Measurements from ENCODE around the gene ACSL6.

Gene ACSL6

GRCh38 chr5:132030610-132031009 lies 19.2 kb upstream of the ACSL6 start:
- no peak overlapping the region for H3K4me2 ChIP-seq
- no peak overlapping the region for H3K27ac ChIP-seq
- no peak for TF ChIP-seq Cebpa-rat (IDR thresholded peaks at IDR 0.05)
- H3K36me3 ChIP-seq = no peaks in the 10 kb centered on the region
- H3K4me1 ChIP-seq = no peaks in the 10 kb centered on the region
- no peak overlapping the region for H3K9ac ChIP-seq
- H4K20me1 ChIP-seq = no peaks in the 10 kb centered on the region
- peaks cover 0 to 16% (median 0%) of the 10 kb centered on the region in 11 experiments; a peak in 3 of 22 replicates for H3K9me3 ChIP-seq (replicated peaks in 1 of 11)
- no peaks in the 10 kb centered on the region for H3K27me3 ChIP-seq
- no peak overlapping the region for H3K4me3 ChIP-seq

DNA sequence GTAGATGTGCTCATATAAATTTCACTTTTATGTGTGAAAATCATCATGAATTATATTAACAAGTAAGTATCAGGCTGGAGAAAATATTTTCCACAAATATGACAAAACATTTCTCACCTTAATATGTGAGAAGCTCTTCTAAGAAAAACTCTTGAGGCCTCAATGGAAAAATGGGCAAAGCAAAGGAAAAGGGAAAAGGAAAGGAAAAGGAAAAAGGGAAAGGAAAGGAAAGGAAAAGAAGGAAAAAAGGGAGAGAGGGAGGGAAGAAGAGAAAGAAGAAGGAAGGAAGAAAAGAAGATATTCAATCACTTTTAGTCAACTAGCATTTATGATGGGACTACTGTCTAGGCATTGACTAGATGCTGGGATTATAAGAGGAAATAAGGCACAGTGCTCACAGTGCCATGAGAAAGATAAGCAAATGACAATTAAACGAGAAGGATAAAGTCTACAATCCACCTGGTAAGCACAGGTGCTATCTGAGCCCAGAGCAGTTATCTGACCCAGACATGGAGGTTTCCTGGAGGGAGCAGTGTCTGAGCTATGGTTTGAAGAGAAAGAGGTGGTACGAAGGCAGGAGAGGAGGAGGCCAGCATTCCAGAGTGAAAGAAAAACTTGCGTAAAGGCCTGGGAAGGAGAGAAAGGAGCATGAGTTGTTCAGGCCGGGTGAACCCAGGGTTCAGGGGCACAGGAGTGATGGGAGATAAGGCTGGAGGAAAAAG lies 18.3 kb upstream of the ACSL6 start:
- Histone ChIP-seq H3K9ac (no peak overlapping the region), H3K27me3 (no peaks in the 10 kb centered on the region), H3K4me1 (no peaks in the 10 kb centered on the region), H3K4me2 (no peak overlapping the region), H3K4me3 (no peak overlapping the region), H3K27ac (no peak overlapping the region), H3K9me3 (replicated peaks in 1 of 11) (peaks cover 0 to 16% (median 0%) of the 10 kb centered on the region in 11 experiments; a peak in 3 of 22 replicates), H3K36me3 (no peaks in the 10 kb centered on the region), H4K20me1 (no peaks in the 10 kb centered on the region)
- TF ChIP-seq Cebpa-rat (IDR thresholded peaks at IDR 0.05) = no peak

GRCh38 chr5:132027027-132027426 lies 15.6 kb upstream of the ACSL6 start:
- no peaks in the 10 kb centered on the region for H4K20me1 ChIP-seq
- H3K4me3 ChIP-seq = no peak overlapping the region
- no peak overlapping the region for H3K27ac ChIP-seq
- no peaks in the 10 kb centered on the region for H3K9me3 ChIP-seq (replicated peaks in 1 of 11)
- no peak for TF ChIP-seq Cebpa-rat (IDR thresholded peaks at IDR 0.05)
- no peaks in the 10 kb centered on the region for H3K36me3 ChIP-seq
- H3K4me1 ChIP-seq = no peaks in the 10 kb centered on the region
- no peaks in the 10 kb centered on the region for H3K27me3 ChIP-seq
- H3K9ac ChIP-seq = no peak overlapping the region
- H3K4me2 ChIP-seq = no peak overlapping the region; a peak in 1 of 22 replicates

DNA sequence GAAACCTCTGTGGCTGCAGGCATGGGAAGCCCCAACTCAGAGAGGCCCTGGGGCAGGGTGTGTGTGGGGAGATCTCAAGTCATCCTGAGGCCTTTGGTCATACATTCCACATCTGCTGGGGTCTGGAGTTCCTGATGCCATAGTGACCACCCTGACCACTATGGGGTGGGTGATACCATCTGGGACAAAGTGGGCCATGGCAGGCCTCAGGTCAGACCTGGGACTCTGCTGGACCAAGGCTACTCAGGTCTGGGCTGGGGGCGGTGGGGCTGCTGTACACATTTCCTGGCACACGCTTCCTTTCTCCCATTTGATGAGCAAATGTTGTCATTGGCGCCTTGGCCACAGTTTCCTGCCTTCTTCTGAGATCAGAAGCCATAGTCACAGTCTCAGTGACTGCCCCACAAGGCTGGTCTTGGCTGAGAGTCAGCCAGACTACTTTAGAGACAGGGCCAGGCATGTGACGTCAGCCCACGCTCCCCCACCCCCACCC lies 15.1 kb upstream of the ACSL6 start:
- Histone ChIP-seq H3K27me3 (no peaks in the 10 kb centered on the region), H4K20me1 (no peaks in the 10 kb centered on the region), H3K4me1 (no peaks in the 10 kb centered on the region), H3K4me3 (no peak overlapping the region), H3K9ac (no peak overlapping the region), H3K9me3 (replicated peaks in 1 of 11) (no peaks in the 10 kb centered on the region), H3K27ac (no peak overlapping the region), H3K4me2 (no peak overlapping the region; a peak in 1 of 22 replicates), H3K36me3 (no peaks in the 10 kb centered on the region)
- no peak for TF ChIP-seq Cebpa-rat (IDR thresholded peaks at IDR 0.05)

DNA sequence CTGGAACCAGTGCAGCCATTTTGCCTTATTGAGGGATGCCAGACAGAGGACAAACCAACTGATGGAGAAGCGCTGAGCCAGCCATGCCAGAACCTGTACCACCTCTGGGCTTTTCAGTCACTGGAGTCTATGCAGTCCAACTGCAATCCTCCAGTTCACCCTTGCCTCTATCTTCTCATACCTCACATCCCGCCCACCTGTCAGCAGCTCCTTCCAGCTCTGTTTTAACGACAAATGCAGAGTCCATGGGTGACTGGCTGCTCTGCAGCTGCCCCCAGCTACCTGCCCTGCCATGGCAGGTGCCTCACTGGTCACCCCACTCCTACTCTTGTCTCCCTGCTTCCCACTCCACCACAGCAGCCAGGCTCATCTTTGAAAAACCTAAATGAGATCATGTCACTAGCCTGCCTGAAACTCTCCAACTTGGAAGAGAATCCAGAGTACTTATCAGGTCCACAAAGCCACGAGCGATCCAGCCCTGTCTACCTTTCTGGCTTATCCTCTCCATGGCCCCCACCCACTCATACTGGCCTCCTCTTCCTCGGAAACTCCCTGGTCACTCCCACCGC lies 14.0 kb upstream of the ACSL6 start:
- H3K9me3 ChIP-seq (replicated peaks in 1 of 11) = no peaks in the 10 kb centered on the region
- TF ChIP-seq Cebpa-rat (IDR thresholded peaks at IDR 0.05) = no peak
- H3K4me1 ChIP-seq = no peaks in the 10 kb centered on the region
- no peak overlapping the region for H3K9ac ChIP-seq
- H3K4me3 ChIP-seq = no peak overlapping the region
- H3K36me3 ChIP-seq = no peaks in the 10 kb centered on the region
- H3K27ac ChIP-seq = no peak overlapping the region
- H3K27me3 ChIP-seq = no peaks in the 10 kb centered on the region
- no peak overlapping the region for H3K4me2 ChIP-seq
- no peaks in the 10 kb centered on the region for H4K20me1 ChIP-seq

- no peak overlapping the region for H3K4me2 ChIP-seq
- H3K9me3 ChIP-seq (replicated peaks in 1 of 11) = no peaks in the 10 kb centered on the region
- no peaks in the 10 kb centered on the region for H3K27me3 ChIP-seq
- H3K27ac ChIP-seq = no peak overlapping the region
- no peak overlapping the region for H3K9ac ChIP-seq
- TF ChIP-seq Cebpa-rat (IDR thresholded peaks at IDR 0.05) = no peak
- no peaks in the 10 kb centered on the region for H3K36me3 ChIP-seq
- H4K20me1 ChIP-seq = no peaks in the 10 kb centered on the region
- no peak overlapping the region for H3K4me3 ChIP-seq
- no peaks in the 10 kb centered on the region for H3K4me1 ChIP-seq
These were observed 13.4 kb upstream of the ACSL6 start for GRCh38 chr5:132024789-132025402.

GRCh38 chr5:132024117-132024435 lies 12.6 kb upstream of the ACSL6 start:
- no peaks in the 10 kb centered on the region for H3K27me3 ChIP-seq
- H3K4me3 ChIP-seq = no peak overlapping the region
- no peaks in the 10 kb centered on the region for H3K9me3 ChIP-seq (replicated peaks in 1 of 11)
- TF ChIP-seq Cebpa-rat (IDR thresholded peaks at IDR 0.05) = no peak
- H4K20me1 ChIP-seq = no peaks in the 10 kb centered on the region
- H3K36me3 ChIP-seq = no peaks in the 10 kb centered on the region
- H3K4me1 ChIP-seq = no peaks in the 10 kb centered on the region
- no peak overlapping the region for H3K27ac ChIP-seq
- H3K9ac ChIP-seq = no peak overlapping the region
- H3K4me2 ChIP-seq = no peak overlapping the region

DNA sequence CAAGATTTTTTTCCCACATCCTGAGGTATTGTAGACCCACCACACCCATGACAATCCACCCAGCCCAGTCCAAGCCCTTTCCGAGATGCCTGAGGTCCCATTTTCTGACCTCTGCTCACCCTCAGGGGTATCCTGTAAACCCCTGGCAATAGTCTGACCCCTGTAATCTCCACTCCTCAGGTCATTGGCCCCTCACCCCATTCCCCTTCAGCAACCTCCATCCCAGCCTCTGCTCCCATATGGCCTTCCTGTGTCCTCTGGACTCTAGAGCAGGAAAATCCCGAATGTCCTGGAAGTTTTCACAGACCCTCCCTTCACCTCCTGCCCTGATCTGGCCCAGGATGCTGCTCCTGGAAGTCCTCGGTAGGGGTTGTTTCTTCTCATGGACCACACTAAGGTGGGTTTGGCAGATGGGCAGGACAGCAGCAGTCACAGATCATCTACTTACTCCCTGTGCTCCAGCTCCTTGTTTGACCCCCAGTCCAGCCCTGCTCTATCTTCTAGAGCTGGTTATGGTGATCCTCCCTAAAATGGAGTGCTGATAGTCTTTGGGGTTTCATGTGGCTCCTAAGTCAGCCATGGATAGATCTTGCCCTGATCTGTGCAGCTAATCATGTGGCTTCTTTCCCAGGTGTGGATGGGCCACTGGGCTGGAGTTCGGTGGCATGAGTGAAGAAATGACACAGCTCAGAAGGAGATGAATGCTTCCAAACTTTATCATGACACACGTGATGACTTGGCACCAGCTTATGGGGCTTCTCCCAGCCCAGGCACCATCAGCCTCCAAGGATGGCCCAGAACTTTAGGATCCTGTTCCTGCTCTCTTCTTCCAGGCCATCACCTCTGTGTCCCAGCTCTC lies 12.0 kb upstream of the ACSL6 start:
- Histone ChIP-seq H3K27me3 (no peaks in the 10 kb centered on the region), H3K9me3 (replicated peaks in 1 of 11) (no peaks in the 10 kb centered on the region), H3K4me2 (no peak overlapping the region), H3K4me1 (no peaks in the 10 kb centered on the region), H3K27ac (no peak overlapping the region), H3K36me3 (no peaks in the 10 kb centered on the region), H3K4me3 (no peak overlapping the region), H3K9ac (no peak overlapping the region), H4K20me1 (no peaks in the 10 kb centered on the region)
- no peak for TF ChIP-seq Cebpa-rat (IDR thresholded peaks at IDR 0.05)

DNA sequence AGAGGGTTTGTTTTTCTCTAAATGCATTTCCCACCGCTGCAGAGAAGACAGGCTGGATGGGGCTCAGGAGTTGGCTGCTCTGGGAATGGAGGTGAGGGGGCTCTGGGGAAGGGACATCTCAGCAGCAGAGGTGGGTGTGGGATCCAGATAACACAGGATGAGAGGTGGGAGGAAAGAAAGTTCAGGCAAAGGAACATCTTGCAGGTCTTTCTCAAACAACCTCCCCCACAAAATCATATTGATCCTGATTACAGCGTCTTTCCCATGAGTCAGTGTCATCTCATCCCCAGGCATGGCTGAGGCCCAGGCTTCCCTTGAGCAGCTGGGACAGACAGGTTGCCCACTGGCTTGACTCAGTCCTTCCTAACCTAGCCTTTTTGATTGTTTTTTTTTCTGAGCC lies 11.3 kb upstream of the ACSL6 start:
- Histone ChIP-seq H3K9ac (no peak overlapping the region), H3K4me2 (no peak overlapping the region), H3K4me1 (peaks cover 0 to 5% (median 3%) of the 10 kb centered on the region in 10 experiments; a peak in 13 of 20 replicates), H3K9me3 (replicated peaks in 1 of 11) (no peaks in the 10 kb centered on the region), H3K36me3 (no peaks in the 10 kb centered on the region), H4K20me1 (no peaks in the 10 kb centered on the region), H3K4me3 (no peak overlapping the region), H3K27ac (no peak overlapping the region), H3K27me3 (no peaks in the 10 kb centered on the region)
- no peak for TF ChIP-seq Cebpa-rat (IDR thresholded peaks at IDR 0.05)

Measured in BLaER1 treated with 17β-estradiol and CSF1 and Interleukin-3, amounts not matched to agents 10 nM and 100 nM (cell line).